ENCODE results near the gene IL10RB. TPM values are rescaled to one million over a fixed set of nuclear protein-coding genes. Genes with fewer than 3 reads are reported as not detected.

Gene IL10RB
- total and polyA plus RNA-seq, 2 experiments from 2014 or later = 27.1 to 29.2 TPM

GRCh38 chr21:33324291-33325221, 58.4 kb downstream of the IL10RB start, which contains the start of gene IFNAR1:
IFNAR1 (plus strand) TSS chr21:33324970; CDS start chr21:33325056, 86 bp downstream.
- Histone ChIP-seq H3K4me3 (peak within 1 kb of the TSS; percentile 66), H3K79me2 (peaks cover 41% of the 10 kb centered on the region), H3K36me3 (replicated peaks; ENCODE audit: insufficient read depth, low read depth) (no peaks in the 10 kb centered on the region), H3K9me2 (replicated peaks; ENCODE audit: insufficient read depth) (no peaks in the 10 kb centered on the region), H3K4me1 (ENCODE audit: insufficient read depth) (peaks cover 10% of the 10 kb centered on the region), H4K20me1 (ENCODE audit: insufficient read depth, poor library complexity, severe bottlenecking) (peaks cover 3% of the 10 kb centered on the region), H3K27ac (peak within 1 kb of the TSS; percentile 97), H2AFZ (peak within 1 kb of the TSS; percentile 93), H3K4me2 (peak within 1 kb of the TSS; percentile 82), H3K27me3 (no peaks in the 10 kb centered on the region), H3K9me3 (ENCODE audit: low read depth) (no peaks in the 10 kb centered on the region)
- no peak for TF ChIP-seq CTCF (IDR thresholded peaks at IDR 0.05; ENCODE audit: poor library complexity)
- TF ChIP-seq EZH2phosphoT487 (IDR thresholded peaks at IDR 0.05; ENCODE audit: low read depth, severe bottlenecking, unreplicated experiment) = no peak
- no peak for TF ChIP-seq EZH2 (IDR thresholded peaks at IDR 0.05; ENCODE audit: borderline replicate concordance)
- under 1% methylated on average over 76 of the region's 86 CpGs for WGBS (ENCODE audit: low lambda C conversion rate, missing lambda C conversion rate)
- peak; percentile 100 for DNase-seq (ENCODE audit: low spot score)

DNA sequence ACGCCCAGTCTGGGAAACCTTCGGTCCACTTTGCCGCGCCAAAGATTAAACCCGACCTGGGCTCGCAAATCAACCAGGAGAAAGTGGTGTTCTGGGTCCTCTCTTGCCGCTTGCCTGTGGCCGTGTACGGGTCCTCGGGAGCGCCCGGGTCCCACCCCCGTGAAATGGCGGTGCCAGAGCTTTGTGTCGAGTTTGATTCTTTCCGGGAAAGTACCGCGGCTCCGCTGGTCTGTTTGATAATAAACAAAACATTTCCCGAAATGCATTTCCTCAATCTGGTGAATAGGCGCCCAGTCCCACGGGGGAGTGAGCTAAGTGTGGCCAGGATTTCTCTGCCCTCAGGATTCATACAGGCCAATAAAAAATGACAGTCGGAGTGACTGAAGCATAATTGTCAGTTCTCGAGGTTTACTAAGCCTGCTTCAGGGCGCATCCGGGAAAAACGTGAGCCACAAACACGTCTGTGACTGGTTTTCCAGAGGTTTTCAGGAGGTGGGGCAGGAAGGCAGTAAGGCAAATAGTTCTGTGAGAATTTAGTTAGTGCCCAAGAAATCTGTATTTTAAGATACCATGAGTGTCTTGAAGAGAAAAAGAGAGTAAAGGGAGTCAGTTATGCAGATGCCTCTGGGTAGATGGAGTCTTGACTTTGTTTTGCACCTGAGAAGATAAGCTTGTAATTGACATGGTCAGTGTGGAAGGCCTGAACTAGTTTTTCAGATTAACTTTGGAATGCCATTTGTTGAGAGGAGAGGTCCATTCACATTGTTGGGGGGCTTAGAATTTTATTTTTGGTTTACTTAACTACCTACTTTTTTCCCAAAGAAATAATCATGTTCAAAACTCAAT, 59.3 kb downstream of the IL10RB start:
- H3K36me3 ChIP-seq (replicated peaks; ENCODE audit: insufficient read depth, low read depth) = no peaks in the 10 kb centered on the region
- H3K9me3 ChIP-seq (ENCODE audit: low read depth) = no peaks in the 10 kb centered on the region
- 1% methylated on average over 25 of the region's 28 CpGs for WGBS (ENCODE audit: low lambda C conversion rate, missing lambda C conversion rate)
- H3K9me2 ChIP-seq (replicated peaks; ENCODE audit: insufficient read depth) = no peaks in the 10 kb centered on the region
- peak overlapping the region; percentile 97 for H3K27ac ChIP-seq
- H3K4me1 ChIP-seq (ENCODE audit: insufficient read depth) = peaks cover 10% of the 10 kb centered on the region
- H3K27me3 ChIP-seq = no peaks in the 10 kb centered on the region
- H2AFZ ChIP-seq = peak overlapping the region; percentile 74
- peak; percentile 83 for DNase-seq (ENCODE audit: low spot score)
- peaks cover 50% of the 10 kb centered on the region for H3K79me2 ChIP-seq
- H4K20me1 ChIP-seq (ENCODE audit: insufficient read depth, poor library complexity, severe bottlenecking) = peaks cover 3% of the 10 kb centered on the region
- TF ChIP-seq EZH2 (IDR thresholded peaks at IDR 0.05; ENCODE audit: borderline replicate concordance) (no peak), CTCF (IDR thresholded peaks at IDR 0.05; ENCODE audit: poor library complexity) (no peak), EZH2phosphoT487 (IDR thresholded peaks at IDR 0.05; ENCODE audit: low read depth, severe bottlenecking, unreplicated experiment) (no peak)
- peak overlapping the region; percentile 82 for H3K4me2 ChIP-seq
- peak overlapping the region; percentile 56 for H3K4me3 ChIP-seq

DNA sequence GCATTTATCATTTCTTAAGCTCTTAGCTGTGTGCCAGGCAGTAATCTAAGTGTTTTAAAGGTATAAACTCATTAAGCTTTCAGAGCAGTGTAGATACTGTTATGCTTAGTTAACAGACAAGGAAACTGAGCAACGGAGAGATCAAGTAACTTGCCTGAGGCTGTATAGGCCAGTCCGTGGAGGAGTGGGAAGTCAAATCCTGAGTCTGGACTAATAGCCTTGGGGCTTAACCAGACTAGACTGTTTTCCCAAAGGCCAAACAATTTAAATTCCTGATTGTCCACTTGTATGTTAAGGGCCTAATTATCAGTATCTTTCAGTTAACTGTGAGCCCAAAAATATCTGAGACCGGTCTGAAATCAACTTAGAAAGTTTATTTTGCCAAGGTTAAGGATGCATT, 61.2 kb downstream of the IL10RB start:
- no peaks in the 10 kb centered on the region for H3K9me3 ChIP-seq (ENCODE audit: low read depth)
- no peak overlapping the region for H2AFZ ChIP-seq
- no peaks in the 10 kb centered on the region for H3K27me3 ChIP-seq
- WGBS (ENCODE audit: low lambda C conversion rate, missing lambda C conversion rate) = 76% methylated on average over 3 of the region's 3 CpGs
- H3K4me3 ChIP-seq = no peak overlapping the region
- peaks cover 68% of the 10 kb centered on the region for H3K79me2 ChIP-seq
- H3K36me3 ChIP-seq (replicated peaks; ENCODE audit: insufficient read depth, low read depth) = no peaks in the 10 kb centered on the region
- H3K9me2 ChIP-seq (replicated peaks; ENCODE audit: insufficient read depth) = no peaks in the 10 kb centered on the region
- peaks cover 3% of the 10 kb centered on the region for H4K20me1 ChIP-seq (ENCODE audit: insufficient read depth, poor library complexity, severe bottlenecking)
- peaks cover 10% of the 10 kb centered on the region for H3K4me1 ChIP-seq (ENCODE audit: insufficient read depth)
- TF ChIP-seq CTCF (IDR thresholded peaks at IDR 0.05; ENCODE audit: poor library complexity) (no peak), EZH2 (IDR thresholded peaks at IDR 0.05; ENCODE audit: borderline replicate concordance) (no peak), EZH2phosphoT487 (IDR thresholded peaks at IDR 0.05; ENCODE audit: low read depth, severe bottlenecking, unreplicated experiment) (no peak)
- no peak overlapping the region for H3K27ac ChIP-seq
- DNase-seq (ENCODE audit: low spot score) = no peak
- no peak overlapping the region for H3K4me2 ChIP-seq

Data from hepatocyte (in vitro differentiated cells).